SU-DHL-6 (cell line): ENCODE results near the gene OLFM1.

Experiments used
- H2AFZ ChIP-seq: fragments of 200-600 bp; sonication (generic); 2 replicates; pipeline ENCODE4 v1.6.1; 2014; ENCODE audit warnings: low read depth, mild to moderate bottlenecking, moderate library complexity, mixed read lengths, antibody characterized with exemption, low read length; ENCODE audit not compliant: severe bottlenecking
- H3F3A ChIP-seq: fragments of 200-600 bp; shearing (Covaris generic); 2 replicates; pipeline ENCODE4 v1.6.0; 2016; ENCODE audit warnings: antibody characterized with exemption, mild to moderate bottlenecking; ENCODE audit not compliant: insufficient read depth
- H3K27ac ChIP-seq: fragments of 200-600 bp; sonication (generic); 2 replicates; pipeline ENCODE4 v1.5.1; 2016; ENCODE audit warnings: low read depth, mild to moderate bottlenecking, low read length, moderate library complexity, mixed read lengths
- H3K27me3 ChIP-seq: fragments of 200-600 bp; sonication (generic), shearing (Covaris generic); 2 replicates; pipeline ENCODE4 v1.6.0; 2014; ENCODE audit warnings: mild to moderate bottlenecking, low read length
- H3K36me3 ChIP-seq: fragments of 200-600 bp; sonication (generic); 2 replicates; pipeline ENCODE4 v1.6.1; 2014; ENCODE audit warnings: mild to moderate bottlenecking, low read length, mixed read lengths
- H3K4me2 ChIP-seq: fragments of 300-600, 200-600 bp; shearing (Covaris generic), sonication (generic); 2 replicates; pipeline ENCODE4 v1.6.0; 2014; ENCODE audit warnings: low read length, low read depth, mild to moderate bottlenecking; ENCODE audit not compliant: poor library complexity, severe bottlenecking
- H3K4me3 ChIP-seq: fragments of 200-600 bp; sonication (generic); 2 replicates; pipeline ENCODE4 v1.5.1; 2014; ENCODE audit warnings: antibody characterized with exemption, low read length, mild to moderate bottlenecking, mixed read lengths; ENCODE audit not compliant: insufficient read depth, poor library complexity, severe bottlenecking
- H3K79me2 ChIP-seq: fragments of 200-600 bp; sonication (generic); 2 replicates; pipeline ENCODE4 v1.6.1; 2014; ENCODE audit warnings: mild to moderate bottlenecking, low read length, moderate library complexity; ENCODE audit not compliant: insufficient read depth
- H3K9ac ChIP-seq: fragments of 200-600 bp; sonication (generic); 2 replicates; pipeline ENCODE4 v1.7.0; 2014; ENCODE audit warnings: mild to moderate bottlenecking, low read length
- H3K9me2 ChIP-seq: fragments of 200-600 bp; sonication (generic); replicated peaks from 2 replicates; pipeline ENCODE4 v1.6.1; 2014; ENCODE audit warnings: low read length; ENCODE audit not compliant: insufficient read depth
- H3K9me3 ChIP-seq: fragments of 200-600 bp; sonication (generic); 2 replicates; pipeline ENCODE4 v1.6.1; 2014; ENCODE audit warnings: low read length, mixed read lengths; ENCODE audit not compliant: insufficient read depth
- H4K20me1 ChIP-seq: fragments of 200-600 bp; sonication (generic); 2 replicates; pipeline ENCODE4 v1.6.1; 2014; ENCODE audit warnings: low read depth, mild to moderate bottlenecking, antibody characterized with exemption, low read length, moderate library complexity, mixed read lengths
- EZH2phosphoT487 ChIP-seq: fragments of 200-600 bp; sonication (generic), shearing (Covaris generic); conservative IDR thresholded peaks from 2 replicates; pipeline ENCODE4 v1.6.1; 2018; ENCODE audit warnings: mild to moderate bottlenecking, antibody characterized with exemption, low read length, moderate library complexity, mixed read lengths
- TF ChIP-seq, protein P1 (sequence below): fragments of 200-600 bp; sonication (generic); IDR thresholded peaks from one replicate; pipeline ENCODE4 v1.5.1; 2017; ENCODE audit warnings: antibody characterized with exemption, mild to moderate bottlenecking, low read length, moderate library complexity; ENCODE audit not compliant: insufficient read depth, poor library complexity, severe bottlenecking

The OLFM1 gene

DNA sequence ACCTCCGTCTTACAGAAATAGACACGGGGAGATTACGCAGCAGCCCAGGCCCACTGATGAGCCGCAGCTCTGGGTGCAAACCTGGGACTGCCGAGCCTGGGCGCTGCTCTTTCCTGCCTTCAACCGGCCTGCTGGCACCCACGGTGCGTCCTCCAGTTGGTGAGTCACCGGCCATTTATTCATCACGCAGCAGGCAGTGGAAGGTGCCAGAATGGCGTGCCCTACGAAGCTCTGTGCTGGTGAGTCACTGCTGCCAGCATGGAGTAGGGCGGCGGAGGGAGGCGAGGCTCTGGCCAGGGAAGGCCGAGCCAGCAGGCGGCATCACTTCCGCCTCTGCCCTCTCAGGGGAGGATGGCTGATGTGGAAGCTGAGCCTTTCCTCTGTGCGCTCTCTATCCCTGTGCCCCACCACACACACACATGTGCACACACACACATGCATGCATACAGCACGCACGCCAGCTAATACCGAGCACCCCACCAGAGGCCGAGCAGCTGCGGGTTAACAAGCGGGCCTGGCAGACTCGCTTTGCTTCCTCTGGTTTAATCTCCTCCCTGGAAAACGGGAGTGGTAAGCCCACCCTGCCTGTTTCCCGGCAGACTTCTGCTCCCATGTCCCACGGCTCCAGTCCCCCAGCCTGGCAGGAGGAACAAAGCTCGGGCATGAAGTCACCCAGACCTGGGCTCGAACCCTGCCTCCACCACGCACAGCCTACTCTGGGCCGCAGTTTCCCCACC lies 39.2 kb downstream of the OLFM1 start:
- no peak overlapping the region for H3K9ac ChIP-seq
- 0 out of 2 replicates have a peak, but pooled peaks cover 2% of the 10 kb centered on the region for H3K9me3 ChIP-seq
- H3K4me2 ChIP-seq = no peak overlapping the region
- no peak overlapping the region for H3K27ac ChIP-seq
- no peaks in the 10 kb centered on the region for H4K20me1 ChIP-seq
- H3F3A ChIP-seq = no peaks in the 10 kb centered on the region
- H3K36me3 ChIP-seq = no peaks in the 10 kb centered on the region
- H3K79me2 ChIP-seq = no peaks in the 10 kb centered on the region
- H3K27me3 ChIP-seq = 0 out of 2 replicates have a peak, but pooled peaks cover 3% of the 10 kb centered on the region
- no peaks in the 10 kb centered on the region for H3K9me2 ChIP-seq
- no peak for TF ChIP-seq EZH2phosphoT487
- TF ChIP-seq, protein P1, sequence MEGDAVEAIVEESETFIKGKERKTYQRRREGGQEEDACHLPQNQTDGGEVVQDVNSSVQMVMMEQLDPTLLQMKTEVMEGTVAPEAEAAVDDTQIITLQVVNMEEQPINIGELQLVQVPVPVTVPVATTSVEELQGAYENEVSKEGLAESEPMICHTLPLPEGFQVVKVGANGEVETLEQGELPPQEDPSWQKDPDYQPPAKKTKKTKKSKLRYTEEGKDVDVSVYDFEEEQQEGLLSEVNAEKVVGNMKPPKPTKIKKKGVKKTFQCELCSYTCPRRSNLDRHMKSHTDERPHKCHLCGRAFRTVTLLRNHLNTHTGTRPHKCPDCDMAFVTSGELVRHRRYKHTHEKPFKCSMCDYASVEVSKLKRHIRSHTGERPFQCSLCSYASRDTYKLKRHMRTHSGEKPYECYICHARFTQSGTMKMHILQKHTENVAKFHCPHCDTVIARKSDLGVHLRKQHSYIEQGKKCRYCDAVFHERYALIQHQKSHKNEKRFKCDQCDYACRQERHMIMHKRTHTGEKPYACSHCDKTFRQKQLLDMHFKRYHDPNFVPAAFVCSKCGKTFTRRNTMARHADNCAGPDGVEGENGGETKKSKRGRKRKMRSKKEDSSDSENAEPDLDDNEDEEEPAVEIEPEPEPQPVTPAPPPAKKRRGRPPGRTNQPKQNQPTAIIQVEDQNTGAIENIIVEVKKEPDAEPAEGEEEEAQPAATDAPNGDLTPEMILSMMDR = no peak
- no peak overlapping the region for H3K4me3 ChIP-seq
- H2AFZ ChIP-seq = no peak overlapping the region

DNA sequence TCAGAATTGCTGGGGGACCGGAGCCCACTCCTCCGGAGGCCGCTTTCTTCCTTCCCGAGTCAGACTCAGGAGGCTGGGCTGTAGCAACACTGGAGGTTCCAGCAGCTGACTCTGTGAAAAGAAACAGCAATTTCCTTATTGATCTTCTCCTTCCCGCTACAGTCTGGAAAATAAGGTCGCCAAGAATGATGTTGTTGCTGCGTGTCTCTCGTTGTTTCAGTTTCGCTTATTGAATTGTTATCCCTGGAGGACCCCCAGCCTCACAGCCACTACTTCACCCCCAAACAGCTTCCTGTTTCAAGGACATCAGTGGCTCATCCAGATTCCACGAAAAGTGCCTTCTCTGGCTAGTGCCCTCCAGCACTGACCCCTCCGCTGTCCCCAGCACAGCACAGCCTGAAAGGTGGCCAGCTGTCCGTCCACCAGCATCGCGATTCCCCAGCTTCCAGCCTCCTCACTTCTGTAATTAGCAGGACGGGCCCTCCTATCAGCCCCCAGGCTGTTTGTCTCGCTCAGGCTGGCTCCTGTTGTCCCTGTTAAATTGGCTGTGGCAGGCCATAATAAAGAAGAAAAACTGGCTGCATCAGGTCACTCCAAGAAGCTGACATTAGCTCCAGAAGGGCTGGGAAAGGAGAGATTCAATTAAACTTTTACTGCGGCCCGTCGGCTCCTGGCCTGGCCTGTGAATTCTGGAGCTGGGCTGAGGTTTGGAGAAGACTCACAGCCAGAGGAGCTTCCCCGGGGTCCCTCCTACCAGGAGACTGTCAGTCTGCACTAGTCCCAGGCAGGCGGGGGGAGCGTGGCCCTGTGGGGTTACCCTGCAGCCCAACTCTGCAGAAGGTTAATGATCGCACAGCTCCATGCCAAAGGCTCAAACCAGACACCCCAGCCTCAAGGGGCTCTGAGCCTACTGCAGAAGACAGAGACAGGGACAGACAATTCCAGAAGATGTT lies 40.5 kb downstream of the OLFM1 start:
- Histone ChIP-seq H3K36me3 (no peaks in the 10 kb centered on the region), H3K79me2 (no peaks in the 10 kb centered on the region), H3K4me3 (no peak overlapping the region), H3K4me2 (no peak overlapping the region), H3K9me3 (0 out of 2 replicates have a peak, but pooled peaks cover 2% of the 10 kb centered on the region), H3F3A (no peaks in the 10 kb centered on the region), H3K27me3 (0 out of 2 replicates have a peak, but pooled peaks cover 3% of the 10 kb centered on the region), H4K20me1 (no peaks in the 10 kb centered on the region), H3K9me2 (no peaks in the 10 kb centered on the region), H3K9ac (no peak overlapping the region), H2AFZ (no peak overlapping the region), H3K27ac (no peak overlapping the region)
- TF ChIP-seq EZH2phosphoT487 = no peak
- TF ChIP-seq, protein P1 = no peak

DNA sequence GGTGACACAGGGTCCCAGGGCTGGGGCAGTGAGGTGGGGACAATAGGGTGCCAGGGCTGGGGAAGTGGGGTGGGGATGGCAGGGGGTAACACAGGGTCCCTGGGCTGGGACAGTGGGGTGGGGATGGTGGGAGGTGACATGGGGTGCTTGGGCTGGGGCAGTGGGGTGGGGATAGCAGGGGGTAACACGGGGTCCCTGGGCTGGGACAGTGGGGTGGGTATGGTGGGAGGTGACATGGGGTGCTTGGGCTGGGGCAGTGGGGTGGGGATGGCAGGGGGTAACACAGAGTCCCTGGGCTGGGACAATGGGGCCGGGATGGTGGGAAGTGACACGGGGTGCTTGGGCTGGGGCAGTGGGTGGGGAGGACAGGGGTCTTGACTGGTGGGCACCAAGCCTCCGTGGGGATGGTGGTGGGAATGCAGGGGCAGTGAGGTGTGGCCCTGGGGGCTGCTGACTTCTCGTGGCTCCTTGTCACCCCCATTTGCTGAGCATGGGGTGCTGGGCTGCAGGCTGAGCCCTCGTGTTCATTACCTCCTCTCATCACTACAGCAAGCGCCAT lies 41.7 kb downstream of the OLFM1 start:
- no peak overlapping the region for H3K9ac ChIP-seq
- no peaks in the 10 kb centered on the region for H4K20me1 ChIP-seq
- no peaks in the 10 kb centered on the region for H3K9me2 ChIP-seq
- 0 out of 2 replicates have a peak, but pooled peaks cover 3% of the 10 kb centered on the region for H3K27me3 ChIP-seq
- H3K4me2 ChIP-seq = no peak overlapping the region
- H3K36me3 ChIP-seq = no peaks in the 10 kb centered on the region
- no peak overlapping the region for H3K4me3 ChIP-seq
- 0 out of 2 replicates have a peak, but pooled peaks cover 2% of the 10 kb centered on the region for H3K9me3 ChIP-seq
- H3F3A ChIP-seq = no peaks in the 10 kb centered on the region
- TF ChIP-seq, protein P1 = no peak
- no peak for TF ChIP-seq EZH2phosphoT487
- H2AFZ ChIP-seq = no peak overlapping the region
- no peaks in the 10 kb centered on the region for H3K79me2 ChIP-seq
- no peak overlapping the region for H3K27ac ChIP-seq
